Neural progenitor cell (in vitro differentiated cells): ENCODE measurements around the gene SNX30. TPM values are rescaled to one million over a fixed set of nuclear protein-coding genes. Genes with fewer than 3 reads are reported as not detected.

Experiments used
- DNase-seq: peaks from one replicate; pipeline ENCODE4 v3.0.0-alpha.2; 2016; ENCODE audit warnings: low spot score
- H2AFZ ChIP-seq: fragments of 200-600 bp; sonication (generic); replicated peaks from 2 replicates; pipeline ENCODE4 v1.6.1; 2016; ENCODE audit warnings: antibody characterized with exemption
- H3F3A ChIP-seq: fragments of 200-600 bp; sonication (generic); 2 replicates; pipeline ENCODE4 v1.6.1; 2016; ENCODE audit warnings: antibody characterized with exemption, low read depth
- H3K27ac ChIP-seq: fragments of 200-600 bp; sonication (generic); 2 replicates; pipeline ENCODE4 v1.5.1; 2016; ENCODE audit warnings: mild to moderate bottlenecking
- H3K27me3 ChIP-seq: fragments of 200-600 bp; sonication (generic); 2 replicates; pipeline ENCODE4 v1.6.1; 2016; ENCODE audit warnings: mild to moderate bottlenecking, moderate library complexity
- H3K36me3 ChIP-seq: fragments of 200-600 bp; sonication (generic); 2 replicates; pipeline ENCODE4 v1.5.1; 2016
- H3K4me1 ChIP-seq: fragments of 200-600 bp; sonication (generic); 2 replicates; pipeline ENCODE4 v1.6.1; 2016; ENCODE audit warnings: mixed run types
- H3K4me2 ChIP-seq: fragments of 200-600 bp; sonication (generic); 2 replicates; pipeline ENCODE4 v1.6.1; 2016
- H3K4me3 ChIP-seq: fragments of 200-600 bp; sonication (generic); 2 replicates; pipeline ENCODE4 v1.5.1; 2016
- H3K79me2 ChIP-seq: fragments of 200-600 bp; sonication (generic); 2 replicates; pipeline ENCODE4 v1.6.1; 2016; ENCODE audit warnings: low read depth
- H3K9ac ChIP-seq: fragments of 200-600 bp; sonication (generic); 2 replicates; pipeline ENCODE4 v1.6.1; 2016
- H3K9me3 ChIP-seq: fragments of 200-600 bp; sonication (generic); 2 replicates; pipeline ENCODE4 v1.5.1; 2016; ENCODE audit warnings: low read depth
- H4K20me1 ChIP-seq: fragments of 200-600 bp; sonication (generic); 2 replicates; pipeline ENCODE4 v1.6.1; 2016; ENCODE audit warnings: low read depth
- H3K27ac Mint-ChIP-seq: 3 replicates; pipeline ENCODE4 v1.8.0; 2021; ENCODE audit warnings: mixed read lengths
- H3K27me3 Mint-ChIP-seq: 2 replicates; pipeline ENCODE4 v1.8.0; 2022; ENCODE audit warnings: low read depth, mild to moderate bottlenecking, inconsistent platforms, moderate library complexity, mixed read lengths; ENCODE audit not compliant: insufficient read depth
- H3K36me3 Mint-ChIP-seq: 3 replicates; pipeline ENCODE4 v1.8.0; 2021; ENCODE audit warnings: mixed read lengths
- H3K4me1 Mint-ChIP-seq: 3 replicates; pipeline ENCODE4 v1.8.0; 2021; ENCODE audit warnings: mixed read lengths
- H3K4me3 Mint-ChIP-seq: 3 replicates; pipeline ENCODE4 v1.8.0; 2021; ENCODE audit warnings: mild to moderate bottlenecking, moderate library complexity, mixed read lengths
- H3K9me3 Mint-ChIP-seq: 3 replicates; pipeline ENCODE4 v1.8.0; 2020; ENCODE audit warnings: mixed read lengths
- EZH2 ChIP-seq: fragments of 200-600 bp; sonication (generic); IDR thresholded peaks from 2 replicates; pipeline ENCODE4 v1.6.1; 2017; ENCODE audit warnings: antibody characterized with exemption, mild to moderate bottlenecking, moderate library complexity
- EZH2phosphoT487 ChIP-seq: fragments of 200-600 bp; sonication (generic); IDR thresholded peaks from 2 replicates; pipeline ENCODE4 v1.6.1; 2017; ENCODE audit warnings: antibody characterized with exemption
- total RNA-seq: library from RNA; depleted of rRNA; stranded (reverse); fragments of >200 nt; gene quantifications from 2 replicates; pipeline ENCODE4 v1.2.3, GENCODE V29; 2015; ENCODE audit warnings: low replicate concordance
- TF ChIP-seq, protein P1 (sequence below): fragments of 200-600 bp; sonication (generic); IDR thresholded peaks from 2 replicates; pipeline ENCODE4 v1.5.1; 2017; ENCODE audit warnings: antibody characterized with exemption, mild to moderate bottlenecking

Gene SNX30
- total RNA-seq, 1 donor from 2014 or later, result 19.9 TPM

DNA sequence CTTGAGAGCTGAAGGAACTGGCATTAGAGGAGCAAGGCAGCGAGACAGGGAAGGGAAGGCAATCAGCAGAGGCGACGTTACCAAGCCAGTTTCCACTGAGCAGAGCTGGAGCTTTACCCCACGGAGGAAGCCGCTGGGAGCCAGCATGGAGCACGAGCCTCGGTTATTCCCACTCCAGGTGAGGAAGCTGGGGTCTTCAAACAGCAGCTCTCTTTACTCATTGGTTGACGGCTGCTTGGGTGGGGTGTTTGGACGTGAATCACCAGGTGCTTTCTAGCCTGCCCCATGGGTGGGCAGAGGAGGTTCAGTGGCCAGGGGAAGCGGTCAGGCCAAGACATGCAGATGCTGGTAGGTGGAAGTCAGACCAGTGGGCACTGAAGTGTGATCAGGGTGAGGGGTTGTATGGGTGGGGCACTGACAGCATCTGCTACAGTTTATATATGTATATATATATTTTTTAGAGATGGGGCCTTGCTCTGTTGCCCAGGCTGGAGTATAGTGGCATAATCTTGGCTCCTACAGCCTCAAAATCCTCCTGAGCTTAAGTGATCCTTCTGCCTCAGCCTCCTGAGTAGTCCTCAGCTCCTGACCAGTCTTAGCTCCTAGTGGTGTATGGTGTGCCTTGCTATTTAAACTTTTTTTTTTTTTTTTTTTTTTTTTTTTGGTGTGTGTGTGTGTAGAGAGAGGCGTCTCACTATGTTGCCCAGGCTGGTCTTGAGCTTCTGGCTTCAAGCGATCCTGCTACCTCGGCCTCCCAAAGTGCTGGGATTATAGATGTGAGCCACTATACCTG lies 12.4 kb downstream of the SNX30 start:
- Histone ChIP-seq H3K79me2 (peaks cover 22% of the 10 kb centered on the region), H4K20me1 (peaks cover 7% of the 10 kb centered on the region), H2AFZ (no peak overlapping the region), H3K9ac (no peak overlapping the region), H3K4me2 (no peak overlapping the region), H3K27ac (no peak overlapping the region), H3F3A (peaks cover 11% of the 10 kb centered on the region), H3K4me3 (no peak overlapping the region), H3K4me1 (peaks cover 16% of the 10 kb centered on the region), H3K36me3 (no peaks in the 10 kb centered on the region), H3K27me3 (no peaks in the 10 kb centered on the region), H3K9me3 (no peaks in the 10 kb centered on the region)
- Mint-ChIP-seq H3K27ac (no peak overlapping the region), H3K4me1 (peaks cover 12% of the 10 kb centered on the region), H3K36me3 (no peaks in the 10 kb centered on the region), H3K9me3 (peaks cover 7% of the 10 kb centered on the region), H3K4me3 (no peak overlapping the region), H3K27me3 (no peaks in the 10 kb centered on the region)
- DNase-seq, result no peak
- TF ChIP-seq, protein P1, sequence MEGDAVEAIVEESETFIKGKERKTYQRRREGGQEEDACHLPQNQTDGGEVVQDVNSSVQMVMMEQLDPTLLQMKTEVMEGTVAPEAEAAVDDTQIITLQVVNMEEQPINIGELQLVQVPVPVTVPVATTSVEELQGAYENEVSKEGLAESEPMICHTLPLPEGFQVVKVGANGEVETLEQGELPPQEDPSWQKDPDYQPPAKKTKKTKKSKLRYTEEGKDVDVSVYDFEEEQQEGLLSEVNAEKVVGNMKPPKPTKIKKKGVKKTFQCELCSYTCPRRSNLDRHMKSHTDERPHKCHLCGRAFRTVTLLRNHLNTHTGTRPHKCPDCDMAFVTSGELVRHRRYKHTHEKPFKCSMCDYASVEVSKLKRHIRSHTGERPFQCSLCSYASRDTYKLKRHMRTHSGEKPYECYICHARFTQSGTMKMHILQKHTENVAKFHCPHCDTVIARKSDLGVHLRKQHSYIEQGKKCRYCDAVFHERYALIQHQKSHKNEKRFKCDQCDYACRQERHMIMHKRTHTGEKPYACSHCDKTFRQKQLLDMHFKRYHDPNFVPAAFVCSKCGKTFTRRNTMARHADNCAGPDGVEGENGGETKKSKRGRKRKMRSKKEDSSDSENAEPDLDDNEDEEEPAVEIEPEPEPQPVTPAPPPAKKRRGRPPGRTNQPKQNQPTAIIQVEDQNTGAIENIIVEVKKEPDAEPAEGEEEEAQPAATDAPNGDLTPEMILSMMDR, result no peak
- TF ChIP-seq EZH2 (no peak), EZH2phosphoT487 (no peak)

DNA sequence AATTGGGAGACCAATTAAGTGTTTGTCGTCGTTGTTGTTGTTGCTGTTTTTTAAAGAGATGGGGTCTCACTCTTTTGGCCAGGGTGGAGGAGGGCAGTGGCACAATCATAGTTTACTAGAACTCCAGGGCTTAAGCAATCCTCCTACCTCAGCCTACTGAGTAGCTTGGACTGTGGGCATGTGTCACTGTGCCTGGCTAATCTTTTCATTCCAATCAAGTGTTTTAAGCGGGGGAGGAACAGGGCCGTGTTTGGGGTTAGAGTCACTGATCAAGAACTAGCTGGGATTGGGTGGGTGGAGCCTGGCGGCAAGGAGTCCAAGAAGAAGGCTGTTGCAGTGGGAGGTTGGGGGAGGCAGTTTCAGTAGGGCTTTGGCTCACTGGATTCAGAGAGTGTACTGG lies 13.8 kb downstream of the SNX30 start:
- Histone ChIP-seq H3K4me3 (no peak overlapping the region), H3K79me2 (peaks cover 22% of the 10 kb centered on the region), H3K4me2 (peak overlapping the region; percentile 63), H3K27ac (peak overlapping the region; percentile 72), H3K9me3 (no peaks in the 10 kb centered on the region), H3K4me1 (peaks cover 16% of the 10 kb centered on the region), H3F3A (peaks cover 11% of the 10 kb centered on the region), H3K9ac (no peak overlapping the region), H3K27me3 (no peaks in the 10 kb centered on the region), H4K20me1 (peaks cover 7% of the 10 kb centered on the region), H3K36me3 (no peaks in the 10 kb centered on the region), H2AFZ (peak overlapping the region; percentile 65)
- peaks cover 2% of the 10 kb centered on the region for H3K36me3 Mint-ChIP-seq
- peak overlapping the region; percentile 2 for H3K27ac Mint-ChIP-seq
- no peak for TF ChIP-seq EZH2phosphoT487
- no peak for TF ChIP-seq EZH2
- TF ChIP-seq, protein P1, result no peak
- H3K4me3 Mint-ChIP-seq, result no peak overlapping the region
- DNase-seq, result peak; percentile 38
- no peaks in the 10 kb centered on the region for H3K27me3 Mint-ChIP-seq
- H3K4me1 Mint-ChIP-seq, result peaks cover 12% of the 10 kb centered on the region
- H3K9me3 Mint-ChIP-seq, result peaks cover 10% of the 10 kb centered on the region

DNA sequence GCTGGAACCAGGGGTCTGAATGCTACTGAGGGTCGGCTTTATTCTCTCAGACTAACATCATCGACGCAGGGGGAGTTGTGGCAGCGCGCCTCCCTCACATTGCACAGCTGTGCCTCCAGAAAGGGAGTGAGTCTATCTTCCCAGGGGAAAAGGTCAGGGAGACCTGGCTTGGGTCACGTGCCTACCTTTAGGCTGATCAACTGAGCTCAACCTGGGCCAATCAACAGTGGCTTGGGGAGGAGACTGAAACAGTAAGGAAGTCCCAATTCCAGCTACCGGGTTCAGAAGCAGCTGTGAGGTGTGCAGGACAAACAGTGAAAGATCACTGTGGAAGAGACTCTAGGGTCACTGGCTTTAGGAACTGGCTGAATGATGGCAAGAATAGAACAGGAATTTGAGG lies 14.3 kb downstream of the SNX30 start:
- Histone ChIP-seq H3K9me3 (no peaks in the 10 kb centered on the region), H3K27me3 (no peaks in the 10 kb centered on the region), H2AFZ (peak overlapping the region; percentile 65), H3F3A (peaks cover 11% of the 10 kb centered on the region), H3K27ac (peak overlapping the region; percentile 72), H3K9ac (no peak overlapping the region), H3K4me2 (peak overlapping the region; percentile 63), H3K36me3 (no peaks in the 10 kb centered on the region), H3K4me3 (no peak overlapping the region), H3K79me2 (peaks cover 22% of the 10 kb centered on the region), H4K20me1 (peaks cover 7% of the 10 kb centered on the region), H3K4me1 (peaks cover 16% of the 10 kb centered on the region)
- Mint-ChIP-seq H3K4me3 (no peak overlapping the region), H3K9me3 (peaks cover 10% of the 10 kb centered on the region), H3K27ac (no peak overlapping the region), H3K36me3 (peaks cover 3% of the 10 kb centered on the region), H3K27me3 (no peaks in the 10 kb centered on the region), H3K4me1 (peaks cover 12% of the 10 kb centered on the region)
- peak; percentile 25 for DNase-seq
- no peak for TF ChIP-seq EZH2phosphoT487
- TF ChIP-seq EZH2, result no peak
- TF ChIP-seq, protein P1, result no peak
